Activated CD4-positive, alpha-beta T cell treated with anti-CD3 and anti-CD28 coated beads, Interleukin-2, amount 50 U/mL, for 24 hours (primary cell): Measurements from ENCODE around the gene CDH13.

Source experiments
- DNase-seq, 2 donors: peaks; one replicate each; pipeline ENCODE4 v3.0.0-alpha.2; 2020; ENCODE audit warnings: low read depth in 1 of 2, low spot score in 1 of 2

Gene CDH13

DNA sequence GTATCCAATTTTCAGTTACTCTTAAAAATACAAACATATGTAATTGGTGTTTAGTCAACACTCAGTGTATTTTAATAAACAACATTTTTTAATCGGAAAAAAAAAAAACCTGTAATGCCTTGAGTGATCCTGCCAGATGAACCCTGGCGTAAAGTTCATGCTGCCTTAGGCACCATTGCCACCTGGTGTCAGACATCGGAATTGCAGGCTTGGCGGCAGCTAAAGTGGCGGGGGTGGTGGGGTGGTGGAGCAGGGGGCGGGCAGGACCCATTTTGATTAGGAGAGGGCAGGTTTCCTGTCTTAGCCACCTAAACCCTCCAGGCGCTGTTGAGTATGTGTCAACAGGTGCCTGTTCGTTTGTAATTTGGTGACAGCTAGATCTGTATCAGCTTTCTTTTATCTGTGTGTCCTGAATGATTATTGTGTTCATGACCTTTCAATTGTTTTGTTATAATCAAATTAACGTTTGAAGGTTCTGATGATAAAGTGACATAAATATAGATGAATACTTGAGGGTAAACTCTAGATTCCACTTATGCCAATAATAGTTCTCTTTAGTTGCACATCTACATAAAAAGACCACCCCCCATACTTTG lies 588.7 kb downstream of the CDH13 start:
- peak; percentile 6 to 7 for DNase-seq

DNA sequence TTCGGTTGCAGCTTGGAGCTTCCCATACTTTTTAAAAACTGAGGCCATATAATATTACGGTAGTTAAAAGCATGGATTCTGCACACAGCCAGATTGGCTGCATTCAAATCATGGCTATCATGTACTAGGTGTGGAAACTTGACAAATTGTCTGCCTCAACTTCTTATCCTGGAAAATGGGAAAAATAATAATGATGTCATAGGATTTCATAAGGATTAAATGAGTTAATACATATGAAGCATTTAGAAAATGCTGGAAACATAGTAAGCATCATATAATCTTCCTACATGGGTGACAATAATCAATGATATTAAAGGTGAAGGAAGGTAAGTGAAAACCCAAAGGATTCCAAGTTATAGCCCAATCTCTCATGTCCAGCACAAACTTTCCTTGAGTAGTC lies 592.5 kb downstream of the CDH13 start:
- DNase-seq: no peak

DNA sequence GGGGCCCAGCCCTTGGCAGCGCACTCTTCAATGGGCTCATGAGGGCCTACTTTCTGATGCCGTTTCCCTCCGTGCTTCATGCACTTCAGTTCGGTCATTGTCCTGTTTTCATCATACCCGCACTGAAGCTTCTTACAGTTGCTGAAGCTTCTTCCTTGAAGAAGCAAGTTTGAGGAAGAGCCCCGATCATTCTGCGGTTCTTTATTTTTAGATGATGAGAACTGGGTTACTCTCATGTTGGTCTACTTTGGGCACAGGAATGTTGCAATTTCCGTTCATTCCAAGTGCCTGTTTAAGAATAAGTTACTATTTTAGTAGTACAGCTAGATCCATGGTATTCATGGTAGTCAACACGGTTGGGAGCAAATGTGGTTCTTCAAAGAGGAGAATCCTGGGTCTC lies 593.3 kb downstream of the CDH13 start:
- no peak for DNase-seq

- DNase-seq: no peak
These were observed 597.9 kb downstream of the CDH13 start for GRCh38 chr16:83224642-83225041.

- DNase-seq: no peak
These were observed 600.6 kb downstream of the CDH13 start for GRCh38 chr16:83227336-83227735.

- no peak for DNase-seq
These were observed 605.0 kb downstream of the CDH13 start for GRCh38 chr16:83231729-83232128.

DNA sequence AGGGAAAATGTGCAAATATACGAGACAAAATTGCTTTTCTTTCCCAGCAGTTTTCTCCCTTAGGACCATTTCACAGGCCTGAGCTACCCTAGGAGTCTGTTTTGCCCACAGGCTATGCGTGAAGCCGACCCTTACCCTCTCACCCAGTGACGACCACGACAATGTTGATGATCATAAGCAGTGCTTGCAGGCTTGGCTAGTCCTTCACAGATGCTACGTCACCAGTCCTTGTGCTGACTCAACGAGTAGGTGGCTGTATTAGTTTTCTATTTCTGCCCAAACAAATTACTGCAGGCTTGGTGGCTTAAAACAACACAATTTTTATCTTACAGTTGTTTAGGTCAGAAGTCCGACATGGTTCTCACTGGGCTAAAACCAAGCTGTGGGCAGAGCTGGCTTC lies 606.4 kb downstream of the CDH13 start:
- no peak for DNase-seq

DNA sequence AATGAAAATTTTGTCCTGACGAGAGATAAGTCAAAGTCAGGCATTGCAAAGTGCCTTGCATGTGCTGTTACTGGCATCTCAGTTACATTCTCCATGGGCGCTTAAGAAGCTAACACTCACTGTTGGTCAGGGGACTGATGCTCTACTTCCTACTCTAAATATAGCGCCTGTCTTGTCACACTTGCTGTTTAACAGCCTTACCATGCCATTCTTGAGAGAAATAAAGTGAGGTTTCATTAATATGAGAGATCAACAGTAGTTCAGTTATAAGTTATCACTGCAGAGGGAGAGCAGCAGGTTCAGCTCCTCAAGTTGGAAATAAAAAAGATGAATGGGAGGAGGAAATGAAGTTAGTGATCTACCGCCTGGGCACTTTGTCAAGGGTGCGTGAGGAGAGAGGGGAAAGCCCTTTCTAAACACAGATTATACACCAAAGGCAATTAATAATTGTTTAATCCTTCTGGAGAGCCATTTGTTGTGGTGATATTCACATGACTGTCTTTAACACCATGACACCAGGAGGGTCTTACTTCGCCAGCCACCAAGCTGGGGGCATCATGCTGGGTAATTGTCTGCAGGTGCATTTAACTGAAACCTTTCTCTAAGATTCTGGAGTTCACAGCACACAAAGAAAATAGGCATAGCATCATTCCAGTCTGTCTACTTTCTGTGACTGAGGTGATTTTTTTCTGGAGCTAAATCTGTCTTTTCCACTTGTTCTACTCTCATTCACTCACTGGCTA lies 612.4 kb downstream of the CDH13 start:
- no peak for DNase-seq

- DNase-seq: no peak
These were observed 617.3 kb downstream of the CDH13 start for GRCh38 chr16:83244057-83244456.

DNA sequence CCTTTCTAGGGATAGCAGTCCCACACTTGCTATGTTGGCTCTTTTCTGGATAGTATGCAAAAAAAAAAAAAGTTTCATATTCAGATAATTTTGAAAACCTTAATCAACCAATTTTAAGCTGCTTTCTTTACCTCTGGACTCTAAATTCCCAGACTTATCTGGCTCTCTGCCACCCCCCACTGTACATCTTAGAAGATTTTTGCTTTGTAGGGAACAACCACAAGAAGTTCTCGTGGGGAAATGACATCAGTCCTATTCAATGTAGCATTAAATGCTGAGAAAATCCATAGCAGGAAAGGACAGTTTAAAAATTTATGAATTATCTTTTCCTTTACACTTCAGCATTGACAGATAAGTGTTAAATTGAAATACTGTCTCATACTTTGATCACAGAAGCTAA lies 618.3 kb downstream of the CDH13 start:
- no peak for DNase-seq

DNA sequence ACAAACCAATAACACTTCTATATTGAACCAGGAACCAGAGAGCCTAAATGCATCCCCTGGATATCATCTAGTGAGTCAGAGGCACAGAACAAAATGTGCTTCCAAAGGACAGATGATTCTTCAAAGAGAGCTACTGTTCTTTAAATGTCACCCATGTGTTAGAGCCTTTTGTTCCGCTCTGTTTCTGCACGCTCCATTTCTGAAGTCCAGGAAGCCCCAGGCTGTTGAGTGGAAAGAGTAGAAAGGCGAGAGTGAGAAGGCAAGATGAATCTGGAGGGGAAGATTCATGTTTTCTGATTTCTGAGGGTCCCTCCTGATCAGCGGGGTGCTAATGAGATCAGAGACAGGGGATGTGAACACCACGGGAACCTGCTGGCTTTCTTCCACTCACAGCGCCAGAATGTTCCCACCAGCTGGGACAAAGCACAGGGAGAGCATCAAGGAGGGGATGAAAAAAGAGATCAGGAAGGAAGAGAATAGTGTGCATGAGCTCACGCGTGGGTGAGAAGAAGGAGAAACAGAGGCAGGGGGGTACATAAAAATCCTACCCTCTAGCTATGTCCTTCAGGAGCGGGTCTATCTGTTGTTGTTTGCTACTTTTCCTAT lies 621.1 kb downstream of the CDH13 start:
- no peak for DNase-seq

DNA sequence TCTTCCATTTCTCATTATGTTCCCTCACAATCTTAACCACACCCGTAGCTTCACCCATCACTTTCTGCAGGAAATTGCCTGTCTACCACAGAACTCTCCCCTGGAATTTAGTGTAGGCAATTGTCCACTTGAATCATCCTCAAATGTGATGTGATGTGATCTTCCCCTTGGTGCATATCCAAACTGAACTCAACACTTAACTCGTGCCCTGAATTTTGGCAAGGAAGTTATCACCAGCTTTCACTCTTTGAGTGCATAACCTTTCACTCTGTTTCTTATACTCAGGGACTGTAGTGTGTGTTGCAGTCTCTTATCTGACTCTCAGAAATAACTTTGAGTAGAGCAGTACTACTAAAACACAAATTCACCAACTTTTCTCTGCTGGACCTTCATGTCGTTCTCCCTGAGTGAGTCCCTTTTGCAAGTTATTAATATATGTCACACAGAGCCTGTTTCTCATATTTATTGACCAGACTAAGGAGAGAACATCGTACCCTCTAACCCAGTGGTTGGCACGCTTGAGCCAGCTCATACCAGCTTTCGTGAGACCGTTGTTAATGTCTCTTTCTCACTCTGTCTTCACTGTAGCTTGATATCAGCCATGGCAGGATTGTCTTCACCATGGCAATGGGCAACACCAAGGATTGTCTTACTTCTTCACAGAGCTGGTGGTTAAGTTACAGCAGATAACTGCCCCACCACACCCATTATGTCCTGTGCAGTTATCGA lies 622.1 kb downstream of the CDH13 start:
- no peak for DNase-seq

DNA sequence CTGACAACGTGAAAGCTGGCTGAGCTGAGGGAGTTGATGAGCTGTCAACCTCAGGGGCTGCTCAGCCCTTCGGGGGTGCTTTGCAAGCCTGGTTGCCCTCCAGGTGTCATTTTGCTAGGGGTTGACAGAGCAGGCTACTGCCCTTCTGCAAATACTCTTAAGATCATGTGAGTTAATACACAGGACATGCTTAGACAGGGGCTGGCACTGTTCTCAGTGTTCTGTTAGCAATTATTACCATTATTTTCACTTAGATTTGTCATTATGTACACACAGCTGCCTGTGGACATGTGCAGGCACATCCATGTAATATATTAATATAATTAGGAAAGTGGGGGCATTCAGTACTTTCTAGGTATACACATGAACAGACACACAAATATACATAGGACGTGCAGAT lies 626.8 kb downstream of the CDH13 start:
- DNase-seq: no peak

GRCh38 chr16:83258366-83258928 lies 631.7 kb downstream of the CDH13 start:
- DNase-seq: no peak

DNA sequence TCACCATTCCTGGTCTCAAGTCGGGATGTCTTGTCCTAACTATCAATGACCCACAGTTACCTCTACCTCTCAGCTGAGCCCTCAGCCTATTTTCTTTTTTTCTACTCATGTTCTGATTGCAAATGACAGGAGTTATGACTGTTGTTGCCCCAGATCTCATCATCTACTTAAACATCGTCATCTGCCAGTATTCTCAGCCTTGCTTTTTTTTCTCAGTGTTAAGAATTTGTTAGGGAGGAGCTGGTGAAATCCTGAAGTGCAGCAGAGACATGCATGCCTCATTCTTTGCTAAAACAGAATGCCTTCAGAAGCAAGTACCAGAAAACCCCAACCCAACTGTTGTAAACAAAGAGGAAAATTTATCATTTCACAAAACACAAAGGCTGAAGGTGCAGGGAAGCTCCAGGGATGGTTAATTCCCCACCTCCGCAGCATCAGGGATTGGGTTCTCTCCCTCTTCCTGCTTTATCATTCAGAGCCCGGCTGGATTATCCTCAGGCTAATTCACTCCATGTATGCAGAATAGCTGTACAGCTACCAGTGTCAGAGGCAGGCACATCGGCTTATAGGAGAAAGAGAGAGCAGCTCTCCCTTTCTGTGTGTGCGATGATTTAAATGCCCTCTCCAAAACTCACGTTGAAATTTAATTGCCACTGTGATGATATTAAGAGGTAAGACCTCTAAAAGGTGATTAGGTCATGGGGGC lies 640.2 kb downstream of the CDH13 start:
- no peak for DNase-seq

DNA sequence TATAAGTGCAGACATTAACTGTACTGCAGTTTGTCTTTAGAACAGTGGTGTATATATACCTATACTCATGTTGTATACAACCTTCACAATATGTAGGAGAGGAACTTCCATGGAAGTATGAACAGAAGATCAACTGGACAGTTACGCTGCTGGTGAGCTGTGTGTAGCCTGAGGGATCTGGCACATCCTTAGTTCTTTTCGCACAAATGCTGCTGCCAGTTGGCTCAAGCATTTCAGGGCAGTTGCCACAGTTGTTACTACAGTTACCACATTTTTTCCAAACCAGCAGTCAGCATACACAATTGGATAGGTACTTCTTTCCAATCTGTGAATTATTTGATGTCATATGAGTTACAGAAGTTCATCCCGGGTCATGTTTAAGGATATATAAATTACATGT lies 641.4 kb downstream of the CDH13 start:
- no peak for DNase-seq

GRCh38 chr16:83269048-83269447 lies 642.3 kb downstream of the CDH13 start:
- no peak for DNase-seq

DNA sequence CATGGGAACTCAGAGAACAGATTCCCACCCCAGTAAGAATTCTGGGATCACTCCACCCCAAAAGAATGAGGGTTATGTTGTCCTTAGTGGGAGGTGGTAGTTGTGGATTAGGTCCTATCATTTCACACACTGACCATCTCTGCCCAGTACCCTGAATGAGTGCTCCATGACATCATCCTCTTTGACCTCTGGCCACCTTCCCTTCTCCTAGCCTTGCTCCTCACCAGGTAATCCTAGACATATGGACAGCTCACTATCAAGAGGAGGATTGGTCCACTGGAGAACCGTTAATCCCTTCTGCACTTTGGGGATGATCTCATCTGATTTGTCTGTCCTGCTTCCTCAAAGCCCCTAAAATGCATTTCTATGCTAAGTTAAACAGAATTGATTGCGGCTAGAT lies 642.8 kb downstream of the CDH13 start:
- DNase-seq: no peak

DNA sequence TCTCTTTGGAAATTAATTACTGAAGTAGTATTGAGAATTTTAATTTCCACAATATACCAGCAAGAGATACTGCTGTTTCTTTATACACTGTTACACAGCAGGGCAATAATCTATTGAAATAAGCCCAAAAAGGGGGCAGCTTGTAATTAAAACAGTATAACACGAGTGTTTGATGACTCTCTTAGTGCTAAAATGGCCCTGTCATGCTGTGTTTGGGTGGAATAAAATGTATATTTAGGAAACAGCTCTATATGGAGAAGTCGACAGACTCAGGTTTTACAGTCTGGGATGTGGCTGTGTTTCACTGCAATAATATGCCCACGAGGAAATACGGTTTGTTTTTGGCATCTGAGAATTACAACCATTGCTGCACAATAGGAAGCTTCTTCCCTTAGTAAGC lies 643.3 kb downstream of the CDH13 start:
- no peak for DNase-seq

DNA sequence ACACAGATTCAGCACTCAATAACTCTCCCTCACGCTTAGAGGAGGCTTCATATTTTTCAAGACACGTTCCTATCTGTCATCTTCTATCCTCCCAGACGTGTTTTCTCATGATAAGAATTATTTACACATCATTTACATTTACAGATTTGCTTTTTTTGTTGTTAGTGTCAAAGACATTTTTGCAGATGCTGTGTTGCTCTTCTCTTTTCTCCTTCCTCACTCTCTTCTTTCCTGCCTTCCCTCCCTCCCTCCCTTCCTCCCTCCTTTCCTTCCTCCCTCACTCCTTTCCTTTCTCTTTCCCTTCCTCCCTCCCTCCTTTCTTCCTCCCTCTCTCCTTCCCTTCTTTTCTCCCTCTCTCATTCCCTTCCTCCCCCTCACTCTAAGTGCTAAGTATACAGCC lies 643.9 kb downstream of the CDH13 start:
- no peak for DNase-seq

DNA sequence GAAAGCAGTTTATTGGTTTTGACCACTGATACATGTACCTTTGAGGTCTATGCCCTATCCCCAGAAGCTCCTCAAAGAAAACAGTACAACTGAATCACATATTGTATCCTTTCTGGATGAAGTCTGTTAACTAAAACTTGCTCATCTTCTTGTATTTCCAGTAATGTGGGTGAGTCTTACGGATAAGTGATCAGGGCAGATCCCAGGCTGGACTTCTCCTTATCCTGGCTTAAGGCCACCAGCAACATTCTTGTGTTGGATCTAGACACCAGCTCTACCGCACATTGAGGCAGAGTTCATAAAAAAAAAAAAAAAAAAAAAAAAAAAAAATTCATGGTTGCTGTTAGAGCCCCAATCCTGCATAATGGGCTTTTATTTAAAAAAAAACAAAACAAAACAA lies 644.4 kb downstream of the CDH13 start:
- DNase-seq: no peak
